Hematopoietic multipotent progenitor cell treated with erythropoietin and hydrocortisone succinate and interleukin-3 and kit ligand, for 17 days (in vitro differentiated cells): ENCODE data around the gene PMP22.
"Not testable (repeated sequence)": the region's sequence is repeated elsewhere in the genome, so short reads cannot be mapped to it uniquely, and the experiment has no call there.

ENCODE experiments used
- DNase-seq: peaks from one replicate; pipeline ENCODE4 v3.0.0-alpha.2; 2015; ENCODE audit warnings: low spot score

The PMP22 gene

GRCh38 chr17:15210247-15210646, 54.9 kb downstream of the PMP22 start:
- DNase-seq, result no peak

DNA sequence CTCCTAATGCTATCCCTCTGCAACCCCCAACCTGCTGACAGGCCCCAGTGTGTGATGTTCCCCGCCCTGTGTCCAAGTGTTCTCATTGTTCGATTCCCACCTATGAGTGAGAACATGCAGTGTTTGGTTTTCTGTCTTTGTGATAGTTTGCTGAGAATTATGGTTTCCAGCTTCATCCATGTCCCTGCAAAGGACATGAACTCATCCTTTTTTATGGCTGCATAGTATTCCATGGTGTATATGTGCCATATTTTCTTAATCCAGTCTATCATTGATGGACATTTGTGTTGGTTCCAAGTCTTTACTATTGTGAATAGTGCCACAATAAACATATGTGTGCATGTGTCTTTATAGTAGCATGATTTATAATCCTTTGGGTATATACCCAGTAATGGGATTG, 62.1 kb downstream of the PMP22 start:
- DNase-seq, result not testable (repeated sequence)

DNA sequence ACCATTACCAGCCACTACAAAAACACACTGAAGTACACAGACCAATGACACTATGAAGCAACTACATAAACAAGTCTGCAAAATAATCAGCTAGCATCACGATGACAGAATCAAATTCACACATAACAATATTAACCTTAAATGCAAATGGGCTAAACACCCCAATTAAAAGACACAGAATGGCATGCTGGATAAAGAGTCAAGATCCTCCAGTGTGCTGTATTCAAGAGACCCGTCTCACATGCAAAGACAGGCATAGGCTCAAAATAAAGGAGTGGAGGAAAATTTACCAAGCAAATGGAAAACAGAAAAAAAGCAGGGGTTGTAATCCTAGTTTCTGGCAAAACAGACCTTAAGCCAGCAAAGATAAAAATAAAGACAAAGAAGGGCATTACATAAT, 64.6 kb downstream of the PMP22 start:
- not testable (repeated sequence) for DNase-seq

- no peak for DNase-seq
Measured at GRCh38 chr17:15197229-15197628, 67.9 kb downstream of the PMP22 start.

DNA sequence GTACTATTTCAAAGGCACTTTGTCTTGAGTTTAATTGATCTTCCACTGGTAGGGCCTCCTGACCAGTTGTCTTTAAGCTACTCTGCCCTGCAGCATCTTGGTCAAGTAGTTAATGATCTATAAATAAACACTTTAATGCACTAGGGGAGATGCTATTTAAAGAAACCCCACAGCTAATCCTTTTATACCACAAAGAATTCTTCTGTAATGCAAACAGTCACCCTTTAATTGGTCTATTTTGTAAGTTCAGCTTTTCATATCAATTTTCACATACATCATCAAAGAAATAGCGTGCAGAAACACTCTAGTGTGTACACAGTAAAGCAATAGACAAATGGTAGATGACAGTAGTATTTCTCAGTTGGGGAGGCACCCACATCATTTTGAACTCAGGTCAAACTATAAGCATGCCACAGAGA, 70.3 kb downstream of the PMP22 start:
- DNase-seq, result no peak

GRCh38 chr17:15185625-15185991, 79.5 kb downstream of the PMP22 start:
- no peak for DNase-seq

DNA sequence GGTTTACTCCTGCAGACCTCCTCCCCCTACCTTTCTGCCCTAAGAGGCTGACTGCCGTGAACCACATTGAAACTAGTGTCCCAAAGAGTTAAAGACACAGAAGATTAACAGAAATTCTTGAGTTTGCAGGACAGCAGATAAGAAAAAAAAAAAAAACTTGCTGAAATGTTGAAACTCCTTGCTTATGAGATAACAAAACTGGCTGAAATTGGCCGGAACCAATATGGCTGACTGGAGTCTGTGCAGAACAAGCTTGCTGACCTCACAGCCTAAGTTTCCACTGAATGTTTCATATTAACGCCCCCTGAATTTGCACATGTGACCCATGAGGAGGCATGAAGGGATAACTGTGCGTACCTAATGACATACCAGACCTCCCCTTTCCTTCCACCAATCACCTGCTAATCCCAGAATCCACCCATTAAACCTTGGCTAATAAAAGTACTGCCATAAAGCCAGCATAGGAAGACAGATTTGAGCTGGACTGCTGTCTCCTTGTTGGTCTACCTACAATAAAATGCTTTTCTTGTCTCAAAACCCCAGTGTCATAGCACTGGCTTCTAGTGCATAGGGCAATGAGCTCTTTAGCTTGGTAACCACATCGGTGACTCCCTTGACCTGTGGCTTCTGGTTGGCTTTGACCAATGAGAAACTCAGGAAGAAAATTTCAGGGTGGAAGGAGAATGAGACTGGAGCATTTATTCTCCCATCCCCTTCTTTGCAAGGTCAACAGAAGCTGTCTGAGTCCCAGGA, 80.1 kb downstream of the PMP22 start:
- no peak for DNase-seq

DNA sequence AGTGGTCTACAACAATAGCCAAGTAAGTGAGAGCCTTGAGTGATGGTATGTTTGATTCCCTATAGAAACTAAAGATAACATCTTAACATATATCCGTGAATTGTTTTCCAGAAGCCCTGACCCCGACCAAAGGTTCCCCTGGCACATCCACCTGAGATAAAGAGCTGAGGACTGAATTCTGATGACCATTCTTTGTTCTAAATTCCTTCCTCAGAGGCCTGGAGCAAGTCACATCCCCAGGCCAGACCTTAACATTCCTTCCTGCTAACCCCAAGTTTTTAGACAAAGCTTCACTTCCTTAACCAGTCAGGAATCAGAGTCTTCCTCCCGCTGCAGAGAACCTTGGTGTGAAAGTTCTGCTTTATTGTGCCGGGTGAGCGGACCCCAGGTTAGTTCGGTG, 83.3 kb downstream of the PMP22 start:
- DNase-seq, result no peak

GRCh38 chr17:15181333-15181732, 83.8 kb downstream of the PMP22 start:
- no peak for DNase-seq

- DNase-seq, result no peak
Measured at GRCh38 chr17:15180121-15180561, 85.0 kb downstream of the PMP22 start.
